Femur (tissue), 1 donor: ENCODE data around the gene TMEM47.
A peak's percentile ranks its signal among the peaks of the same experiment; 100 is the strongest.

Source experiments
- DNase-seq: peaks from one replicate; pipeline ENCODE4 v3.0.0-alpha.2; 2017

The TMEM47 gene

DNA sequence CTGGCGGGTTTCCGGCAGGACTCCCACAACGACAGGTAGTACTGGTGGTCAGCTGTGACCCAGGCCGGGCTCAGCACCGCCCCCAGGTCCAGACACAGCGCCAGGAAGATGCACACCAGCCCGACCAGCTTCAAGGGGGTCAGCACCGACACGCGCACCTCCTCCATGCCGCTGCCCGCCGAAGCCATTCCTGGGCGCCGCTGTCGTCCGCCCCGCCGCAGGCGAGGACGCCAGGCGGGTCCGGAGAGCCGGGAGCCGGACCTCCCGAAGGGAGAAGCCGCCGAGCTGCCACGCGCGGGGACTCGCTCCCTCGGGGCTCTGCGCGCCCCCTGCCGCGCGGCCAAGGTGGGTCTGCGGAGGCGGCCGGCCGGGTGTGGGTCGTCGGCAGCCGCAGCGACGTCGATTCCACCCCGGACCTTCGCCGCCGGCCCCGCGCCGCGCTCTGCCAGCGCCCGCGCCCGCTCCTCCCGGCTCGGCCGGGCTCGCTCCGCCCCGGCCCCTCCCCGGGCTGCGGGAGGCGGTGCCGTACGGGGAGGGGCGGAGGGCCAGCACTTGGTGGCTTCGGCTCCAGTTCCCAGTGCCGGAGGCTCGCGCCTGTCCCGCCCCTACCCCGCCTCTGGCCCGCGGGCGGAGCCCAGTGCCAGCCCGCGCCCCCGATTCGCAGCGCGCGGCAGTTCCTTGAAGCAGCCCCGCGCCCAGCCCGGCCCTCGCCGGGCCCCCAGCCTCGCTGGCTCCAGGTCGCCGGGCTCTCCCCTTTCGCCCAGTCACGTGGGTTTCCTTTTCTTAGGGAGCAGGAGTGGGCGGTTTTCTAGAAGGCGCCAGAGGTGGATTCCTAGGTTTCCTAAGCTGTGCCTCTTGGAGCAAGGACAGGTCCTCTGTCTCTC, at the start of gene TMEM47:
Gene TMEM47, minus strand, starts transcription at position 444 of the 884 bp plus-strand sequence. Its CDS starts 256 bp downstream, at position 188.
- DNase-seq: peak; percentile 83

DNA sequence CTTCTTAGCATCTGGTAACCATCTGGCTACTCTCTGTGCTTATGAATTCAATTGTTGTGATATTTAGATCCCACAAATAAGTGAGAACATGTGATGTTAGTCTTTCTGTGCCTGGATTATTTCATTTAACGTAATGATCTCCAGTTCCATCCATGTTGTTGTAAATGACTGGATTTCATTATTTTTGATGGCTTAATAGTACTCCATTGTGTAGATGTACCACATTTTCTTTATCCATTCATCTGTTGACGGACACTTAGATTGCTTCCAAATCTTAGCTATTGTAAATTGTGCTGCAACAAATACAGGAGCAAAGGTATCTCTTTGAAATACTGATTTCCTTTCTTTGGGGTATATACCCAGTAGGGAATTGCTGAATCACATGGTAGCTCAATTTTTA, 30.0 kb upstream of the TMEM47 start:
- no peak for DNase-seq

DNA sequence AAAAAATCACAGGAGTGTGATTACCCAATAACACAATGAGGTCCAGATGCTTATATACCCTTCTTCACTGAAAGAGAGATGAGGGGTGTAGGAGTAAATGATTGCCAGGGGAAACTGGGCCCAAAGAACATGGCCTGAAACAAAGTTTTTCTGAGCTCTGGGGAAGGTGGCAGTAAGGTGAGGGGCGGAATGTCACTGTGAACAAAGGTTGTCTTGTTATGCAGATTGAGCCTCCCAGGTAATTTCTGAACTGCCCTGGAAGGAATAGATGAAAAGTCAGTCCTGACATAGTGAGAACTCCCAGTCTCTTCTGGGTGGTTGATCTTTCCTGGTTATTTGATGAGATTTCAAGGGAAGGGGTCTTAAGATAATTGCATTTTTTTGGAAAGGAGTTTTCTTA, 2.5 kb upstream of the TMEM47 start:
- no peak for DNase-seq

DNA sequence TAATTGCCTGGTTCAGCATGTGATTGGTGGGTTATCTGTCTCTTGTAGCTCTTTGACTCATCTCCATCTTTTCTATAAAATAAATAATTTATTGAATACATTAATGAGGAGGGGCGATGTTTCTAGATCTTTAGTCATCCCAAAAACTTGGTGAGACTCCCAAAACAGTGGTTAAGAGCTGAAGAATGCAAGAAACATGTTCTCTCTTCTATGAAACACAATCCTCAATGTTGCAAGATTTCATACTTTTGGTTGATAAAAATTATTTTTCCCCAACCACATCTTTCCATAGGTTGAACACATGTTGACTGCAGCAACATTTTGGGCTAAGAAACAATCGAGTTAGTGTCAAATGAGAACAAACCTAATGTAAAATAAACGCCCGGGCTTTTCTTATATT, 1.2 kb upstream of the TMEM47 start:
- DNase-seq: no peak

DNA sequence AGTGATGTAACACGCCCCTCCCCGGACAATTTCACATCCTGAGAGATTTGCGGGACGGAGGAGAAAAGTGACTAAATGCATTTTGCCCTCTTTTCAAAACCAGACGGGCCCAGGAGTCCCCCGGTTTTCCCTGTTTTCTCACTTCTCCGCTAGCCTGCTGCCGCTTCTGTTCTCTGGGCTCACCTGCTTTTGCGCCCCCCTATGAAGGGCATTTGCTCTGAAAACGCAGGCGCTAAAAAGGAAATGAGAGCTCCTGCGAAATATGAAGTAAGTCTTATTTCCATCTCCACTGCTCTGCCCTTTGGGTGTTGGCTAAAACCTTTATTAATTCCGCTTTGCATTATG, 613 bp upstream of the TMEM47 start:
- no peak for DNase-seq

DNA sequence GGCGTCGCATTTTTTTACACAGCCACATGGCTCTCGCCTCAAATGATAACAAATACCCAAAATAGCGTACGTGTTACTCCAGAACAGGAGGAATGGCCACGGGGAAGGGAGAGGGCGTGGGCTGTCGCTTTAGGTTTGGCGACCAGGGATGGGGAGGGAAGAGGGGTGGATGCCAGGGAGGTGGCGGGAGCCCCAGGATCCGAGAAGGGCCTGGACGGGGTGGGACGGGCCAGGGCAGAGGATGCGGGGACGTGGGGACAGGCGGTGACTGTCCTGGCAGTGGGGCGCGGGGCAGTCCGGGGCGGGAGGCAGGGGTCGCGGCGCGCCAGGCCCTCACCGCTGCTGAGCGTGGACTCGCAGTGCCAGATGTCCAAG, 631 bp downstream of the TMEM47 start:
- peak; percentile 27 for DNase-seq

DNA sequence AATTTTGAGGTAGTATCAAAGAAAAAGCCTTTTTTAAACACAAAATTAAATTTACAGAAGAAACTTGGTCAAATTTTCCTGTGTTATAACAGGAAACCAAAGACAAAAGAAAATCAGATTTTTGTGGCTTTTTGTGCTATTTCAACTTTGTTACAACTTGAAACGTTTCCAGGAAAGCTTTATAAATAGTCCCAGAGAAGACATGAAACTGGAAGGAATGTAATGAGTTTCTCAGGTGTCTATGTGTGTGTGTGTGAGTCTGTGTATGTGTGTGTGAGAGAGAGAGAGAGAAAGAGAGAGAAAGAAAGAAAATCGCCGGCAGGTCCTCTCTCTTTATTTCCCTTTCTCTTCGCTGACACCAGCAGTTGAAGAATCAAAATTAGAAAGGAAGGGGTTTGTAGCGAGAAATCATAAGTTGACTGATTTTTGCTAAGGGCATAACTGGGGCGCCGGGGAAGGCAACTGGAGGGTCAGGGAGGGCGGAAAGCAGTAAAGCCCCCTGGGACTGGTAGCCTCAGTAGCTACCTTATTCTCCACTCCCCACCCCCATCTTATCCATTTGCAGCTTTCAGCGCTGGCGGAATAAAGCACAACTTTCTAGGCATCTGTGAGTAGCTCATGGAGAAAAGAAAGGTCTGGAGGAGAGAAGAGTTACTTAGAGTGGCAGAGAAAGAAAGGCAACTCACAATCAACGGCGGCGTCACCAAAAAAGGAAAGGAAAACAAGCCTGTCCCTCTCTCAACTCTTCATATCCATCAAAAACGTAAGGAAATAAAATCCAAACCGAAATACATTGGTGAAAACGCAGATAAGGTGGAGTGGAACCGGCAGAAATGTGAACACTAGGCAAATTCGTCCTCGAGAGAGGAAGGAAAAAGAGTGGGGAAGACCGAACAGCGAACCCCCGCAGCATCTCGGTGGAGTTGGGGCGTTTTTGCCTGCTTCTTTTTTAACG, 1.3 kb downstream of the TMEM47 start:
- DNase-seq: no peak

DNA sequence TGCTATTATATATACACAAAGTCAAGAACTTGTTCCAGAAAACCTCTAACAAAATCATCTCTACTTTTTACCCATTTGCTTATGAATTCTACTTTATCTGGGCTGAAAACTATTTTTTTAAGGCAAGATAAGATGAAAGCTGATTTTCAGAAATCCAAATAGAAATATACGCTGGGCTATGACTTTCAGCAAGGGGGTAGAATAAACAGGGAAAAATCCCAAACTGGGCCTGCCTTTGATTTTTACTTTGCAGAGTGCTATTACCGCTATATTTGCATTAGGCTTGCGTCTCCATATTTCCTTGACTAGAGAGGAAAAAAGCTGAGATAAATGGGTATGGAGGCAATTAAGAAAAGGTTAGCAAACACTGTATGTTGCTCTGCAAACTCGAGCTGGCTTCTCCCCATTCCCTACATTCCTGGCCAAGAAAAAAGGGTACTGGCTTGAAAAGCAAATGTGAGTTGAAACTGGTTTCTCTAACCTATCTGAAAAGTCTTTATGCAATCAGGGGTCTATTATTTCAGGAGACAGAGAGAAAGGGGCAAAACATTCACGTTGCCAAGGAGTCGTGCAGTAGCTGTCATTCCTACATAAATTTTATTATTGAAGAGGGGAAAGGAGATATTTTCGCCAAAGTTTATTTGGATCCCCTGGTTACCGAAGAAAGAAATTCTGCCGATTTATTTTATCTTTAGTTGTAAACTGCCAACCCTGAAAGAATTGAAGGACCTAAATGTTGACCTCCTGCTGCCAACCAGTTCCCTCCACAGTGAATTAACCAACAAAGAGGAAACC, 2.2 kb downstream of the TMEM47 start:
- DNase-seq: no peak

DNA sequence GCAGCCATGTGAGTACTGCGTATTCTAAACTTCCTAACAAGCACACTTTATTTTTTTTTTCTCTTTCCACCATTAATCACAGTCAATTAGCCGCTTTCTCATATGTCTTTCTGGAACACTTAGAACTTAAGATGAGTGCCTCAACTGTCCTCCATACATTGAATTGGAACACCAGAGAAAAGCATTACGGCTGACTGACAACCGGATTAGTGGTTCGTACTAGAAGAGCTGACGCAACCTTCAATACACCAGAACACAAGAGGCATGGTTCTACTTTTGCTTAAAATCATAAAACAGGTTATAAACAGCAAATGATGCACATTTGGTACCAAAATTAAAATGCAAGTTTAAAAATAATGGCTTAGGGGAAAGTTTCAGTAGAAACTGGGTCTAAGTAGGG, 3.3 kb downstream of the TMEM47 start:
- no peak for DNase-seq

DNA sequence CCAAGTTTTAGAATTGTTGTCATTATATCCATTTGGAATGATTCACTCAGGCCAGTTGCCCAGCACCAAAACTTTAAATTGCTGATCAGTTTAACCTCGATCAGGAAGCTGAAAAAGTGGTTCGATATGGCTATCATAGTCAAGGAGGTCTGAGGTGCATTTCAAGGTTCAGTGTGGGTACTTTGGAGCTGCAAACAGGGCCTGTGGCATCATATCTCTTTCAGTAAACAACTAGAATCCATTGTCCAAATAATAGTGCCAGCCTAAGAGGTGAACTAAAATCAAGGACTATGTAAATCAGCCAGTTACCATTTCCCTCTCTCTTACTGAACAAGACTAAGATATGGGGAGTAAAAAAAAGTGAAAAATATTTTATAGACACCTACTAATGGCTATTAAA, 14.2 kb downstream of the TMEM47 start:
- no peak for DNase-seq

DNA sequence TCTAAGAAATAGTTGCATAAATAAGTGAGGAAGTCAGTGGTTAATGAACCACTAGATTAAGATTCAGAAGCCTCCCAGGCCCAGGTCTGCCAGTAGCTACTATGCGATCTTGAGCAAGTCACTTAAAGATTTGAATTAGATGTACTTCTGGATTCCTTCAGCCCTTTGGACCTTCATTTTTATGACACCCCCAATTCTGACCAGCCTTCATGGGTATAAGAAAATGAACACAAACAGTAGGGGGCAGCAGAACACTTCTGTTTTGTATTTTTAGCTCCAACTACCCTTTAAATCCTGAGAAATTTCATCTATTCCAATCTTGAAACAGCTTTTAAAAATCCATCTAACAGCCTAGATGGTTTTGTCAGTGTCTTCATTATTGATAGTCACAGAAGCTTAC, 19.0 kb downstream of the TMEM47 start:
- no peak for DNase-seq

DNA sequence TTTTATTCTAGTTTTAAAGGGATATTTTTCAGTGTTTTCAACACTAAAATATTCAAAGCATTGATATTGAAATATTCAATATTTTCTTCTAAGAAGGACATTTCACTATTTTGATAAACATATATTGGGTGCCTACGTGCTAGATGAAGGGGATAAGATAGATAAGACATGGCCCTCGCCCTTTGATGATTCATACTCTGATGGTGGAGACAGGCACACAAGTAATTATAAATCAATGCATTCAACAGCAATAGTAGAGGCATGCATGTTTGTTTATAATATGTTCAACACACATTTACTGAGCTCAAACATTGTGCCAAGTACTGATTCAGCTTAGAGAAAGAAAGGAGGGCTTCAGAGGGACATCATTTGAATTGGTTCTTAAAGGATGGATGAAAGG, 22.7 kb downstream of the TMEM47 start:
- no peak for DNase-seq

DNA sequence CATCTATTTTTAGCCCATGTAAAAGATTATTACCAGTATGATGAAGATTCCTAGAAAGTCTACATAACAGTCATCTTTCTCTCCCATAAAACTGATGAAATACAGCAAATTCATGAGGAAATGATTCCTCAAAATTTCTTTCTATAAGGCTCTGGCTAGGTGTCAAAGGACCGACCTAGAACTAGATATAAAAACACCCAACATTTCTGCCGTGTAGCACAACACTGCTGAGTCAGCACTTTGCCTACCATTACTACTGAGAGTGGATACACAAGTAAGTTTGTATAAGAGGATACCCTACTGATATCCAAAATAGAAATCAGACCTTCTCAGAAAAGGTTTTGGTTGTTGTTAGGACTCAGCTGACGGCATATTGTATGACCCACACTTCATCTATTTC, 24.7 kb downstream of the TMEM47 start:
- no peak for DNase-seq

DNA sequence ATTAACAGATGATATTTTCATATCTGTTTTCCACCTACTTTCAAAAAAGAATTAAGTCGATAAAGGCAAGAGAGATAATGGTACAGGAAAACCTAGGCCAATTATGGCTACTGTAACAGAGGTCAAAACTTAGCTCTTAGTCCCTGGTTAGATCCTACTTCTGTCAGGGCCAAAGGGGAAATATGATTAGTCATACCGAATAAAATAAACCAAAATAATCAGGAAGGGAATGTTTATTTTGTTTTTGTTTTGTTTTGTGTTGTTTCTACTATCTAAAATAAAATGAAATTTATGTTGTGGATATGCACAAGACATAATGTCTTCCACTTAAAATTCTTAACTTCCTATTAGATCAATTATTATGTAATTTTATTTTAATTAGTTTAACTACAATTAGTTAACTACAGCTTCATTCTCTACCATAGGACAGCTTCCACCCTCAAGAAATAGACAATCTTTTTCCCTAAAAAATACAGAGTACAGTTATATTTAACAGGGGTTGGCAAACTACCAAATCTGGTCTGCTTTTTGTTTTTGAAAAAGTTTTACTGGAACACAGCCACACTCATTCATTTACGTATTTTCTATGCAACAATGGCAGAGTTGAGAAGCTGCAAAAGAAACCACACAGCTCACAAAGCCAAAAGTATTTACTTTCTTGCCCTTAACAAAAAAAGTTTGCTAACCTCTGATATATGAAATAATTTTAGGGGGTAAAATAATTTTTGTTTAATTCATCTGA, 25.4 kb downstream of the TMEM47 start:
- DNase-seq: no peak

DNA sequence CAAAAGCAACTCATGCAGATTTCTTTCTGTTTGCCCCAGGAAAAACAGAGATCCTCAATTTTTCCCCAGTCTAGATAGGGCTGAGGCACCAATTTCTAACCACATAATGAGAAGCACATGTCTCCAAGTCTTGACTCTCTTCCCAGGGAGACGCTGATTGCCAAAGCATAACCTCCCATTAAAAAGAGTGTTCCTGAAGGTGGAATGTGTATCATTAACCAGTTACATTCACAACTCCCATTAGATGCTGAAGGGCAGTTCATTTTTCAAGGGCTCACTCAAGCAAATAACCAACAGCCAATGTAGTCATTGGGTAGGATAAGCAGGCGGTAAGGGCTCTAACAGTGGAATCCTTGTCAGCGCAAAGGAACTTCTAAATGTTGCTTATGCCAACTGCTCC, 27.5 kb downstream of the TMEM47 start:
- DNase-seq: peak; percentile 44

DNA sequence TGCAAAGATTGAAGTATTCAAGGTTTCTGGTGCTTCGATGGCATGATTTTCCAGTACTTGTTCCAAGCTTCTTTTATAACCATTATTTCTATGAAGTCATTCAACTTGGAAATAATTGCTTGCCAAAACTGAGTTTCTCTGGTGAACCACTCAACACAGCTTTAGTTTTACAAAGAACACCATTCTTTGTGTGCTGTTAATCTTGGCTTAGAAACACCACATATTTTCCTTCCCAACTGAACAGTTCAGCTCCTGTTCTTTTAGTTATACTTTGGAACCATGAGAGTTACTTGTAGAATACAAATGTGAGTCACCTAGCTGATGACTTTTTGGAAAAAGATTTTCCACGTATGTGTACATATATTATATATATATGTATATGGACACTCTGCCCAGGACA, 32.7 kb downstream of the TMEM47 start:
- no peak for DNase-seq

DNA sequence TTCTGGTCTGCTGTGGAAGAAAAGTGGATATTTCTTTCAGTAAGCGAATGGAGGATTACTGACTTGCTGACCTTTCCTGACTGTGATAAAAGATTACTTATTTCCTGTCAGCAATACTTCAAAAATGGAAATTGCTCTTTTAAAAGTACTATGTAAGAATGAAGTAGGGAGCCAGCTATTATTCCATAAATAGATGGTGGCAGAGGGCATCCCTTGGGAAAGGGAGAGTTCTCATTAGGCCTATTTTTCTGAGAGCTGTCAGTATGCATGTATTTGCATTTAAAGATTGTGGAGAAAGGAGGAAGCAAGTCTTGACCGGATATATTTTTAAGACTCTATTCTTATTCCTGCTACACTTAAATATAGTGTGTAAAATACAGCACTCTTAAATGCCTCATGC, 37.2 kb downstream of the TMEM47 start:
- DNase-seq: no peak

DNA sequence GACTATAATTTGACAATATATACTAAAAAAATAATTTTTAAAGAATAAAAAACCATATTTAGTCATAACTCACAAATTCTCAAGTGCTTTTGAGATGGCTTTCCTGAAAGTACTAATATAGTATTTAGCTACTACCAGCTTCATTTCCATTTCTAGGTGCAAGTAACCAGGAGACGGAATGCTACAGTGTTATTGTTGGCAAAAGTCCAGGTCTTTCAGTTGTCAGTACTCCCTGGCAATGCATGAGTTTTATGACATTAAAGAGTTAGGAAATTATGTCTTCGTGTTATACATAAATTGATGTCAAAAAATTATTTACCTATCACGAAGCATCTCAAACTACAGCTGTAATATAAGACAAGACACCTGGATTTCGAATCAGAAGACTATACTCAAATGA, 45.0 kb downstream of the TMEM47 start:
- no peak for DNase-seq

DNA sequence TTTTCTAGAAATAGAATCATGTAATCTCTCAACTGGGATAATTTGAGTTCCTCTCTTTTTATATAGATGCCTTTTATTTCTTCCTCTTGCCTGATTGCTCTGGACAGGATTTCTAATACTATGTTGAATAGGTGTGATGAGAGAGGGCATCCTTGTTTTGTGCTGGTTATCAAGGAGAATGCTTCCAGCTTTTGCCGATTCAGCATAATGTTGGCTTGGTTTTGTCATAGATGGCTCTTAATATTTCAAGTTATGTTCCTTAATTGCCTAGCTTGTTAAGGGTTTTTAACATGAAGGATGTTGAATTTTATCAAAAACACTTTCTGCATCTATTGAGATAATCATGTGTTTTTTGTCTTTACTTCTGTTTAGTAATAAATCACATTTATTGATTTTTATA, 58.7 kb downstream of the TMEM47 start:
- DNase-seq: no peak

DNA sequence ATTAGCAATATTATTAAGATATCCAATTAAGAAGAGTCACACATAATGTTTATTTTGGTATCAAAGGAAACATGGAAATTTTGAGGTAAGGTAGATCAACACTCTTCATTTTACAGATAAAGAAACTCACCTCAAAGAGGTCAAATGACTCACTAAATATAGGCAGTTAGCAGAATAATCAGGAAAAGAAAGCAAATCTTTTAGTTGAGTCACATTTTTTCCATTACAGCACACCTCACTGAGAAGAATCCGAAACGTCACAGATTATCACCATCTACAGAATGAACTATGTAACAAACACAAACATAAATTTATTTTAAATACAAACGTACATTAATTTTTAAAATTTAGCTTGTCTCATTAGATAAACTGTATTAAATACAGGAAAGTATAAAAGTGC, 70.1 kb downstream of the TMEM47 start:
- no peak for DNase-seq

DNA sequence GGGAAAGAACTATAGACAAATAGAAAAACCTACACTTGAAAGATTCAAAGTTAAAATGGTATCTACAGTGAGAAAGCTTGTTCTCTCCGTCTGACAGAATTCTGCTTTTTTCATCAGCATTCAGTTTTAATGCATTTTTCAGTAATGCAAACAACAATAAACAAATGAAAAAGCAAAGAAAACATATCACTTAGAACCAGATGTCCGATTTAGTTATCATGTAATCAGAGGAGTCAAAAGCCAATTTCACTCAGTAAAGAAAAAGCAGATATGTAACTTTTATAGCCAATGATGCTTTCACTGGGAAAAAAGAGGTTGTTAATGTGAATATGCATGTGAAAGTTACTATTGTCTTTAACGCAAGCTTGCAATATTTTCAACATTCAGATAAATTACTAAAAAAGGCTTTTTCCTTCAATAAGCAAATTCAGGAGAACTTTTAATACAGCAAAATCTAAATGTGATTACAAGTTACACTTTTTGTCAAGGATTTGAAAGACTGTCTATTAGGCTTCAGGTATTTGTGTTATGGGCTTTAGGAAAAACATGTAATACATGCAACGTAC, 70.7 kb downstream of the TMEM47 start:
- DNase-seq: no peak

DNA sequence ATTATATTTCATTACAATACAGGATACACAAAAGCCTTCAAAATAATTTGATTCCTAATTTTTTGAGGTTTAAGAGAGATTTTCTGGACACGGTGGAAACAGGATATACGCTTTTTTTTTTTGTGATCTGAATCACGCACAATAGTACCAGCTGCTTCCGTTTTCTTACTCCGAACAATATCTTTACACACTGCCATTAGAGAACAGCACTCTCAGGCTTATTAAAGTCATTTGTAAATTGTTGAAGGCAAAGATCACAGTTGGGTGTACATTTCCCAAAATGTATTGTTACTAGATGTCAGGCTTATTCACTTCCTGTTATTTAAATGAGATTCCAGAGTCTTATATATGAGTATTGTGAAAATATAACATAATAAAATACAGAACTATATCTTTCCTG, 71.5 kb downstream of the TMEM47 start:
- no peak for DNase-seq
